HepG2 (cell line): ENCODE measurements around the gene RASSF8. TPM values are rescaled to one million over a fixed set of nuclear protein-coding genes. Genes with fewer than 3 reads are reported as not detected.

Experiments
- ARID2 ChIP-seq: sonication (generic); formaldehyde crosslinking; IDR thresholded peaks from 2 replicates; pipeline ENCODE4 v1.8.1; 2022; ENCODE audit warnings: mild to moderate bottlenecking, missing genetic modification reagents, borderline replicate concordance
- CBX5 ChIP-seq: sonication (generic); formaldehyde crosslinking; IDR thresholded peaks from 2 replicates; pipeline ENCODE4 v1.4.0; 2020; ENCODE audit warnings: missing genetic modification reagents, borderline replicate concordance
- IRX3 ChIP-seq: sonication (generic); formaldehyde crosslinking; IDR thresholded peaks from 2 replicates; pipeline ENCODE4 v1.8.1; 2023; ENCODE audit warnings: mild to moderate bottlenecking, low read depth, missing genetic modification reagents, borderline replicate concordance
- KDM5B ChIP-seq: sonication (generic); formaldehyde crosslinking; IDR thresholded peaks from 2 replicates; pipeline ENCODE4 v1.4.0; 2020; ENCODE audit warnings: missing genetic modification reagents, mild to moderate bottlenecking, borderline replicate concordance
- NFE2L1 ChIP-seq: sonication (generic); formaldehyde crosslinking; IDR thresholded peaks from 2 replicates; pipeline ENCODE4 v1.4.0; 2020; ENCODE audit warnings: missing genetic modification reagents, mild to moderate bottlenecking, borderline replicate concordance
- PAX8 ChIP-seq: sonication (generic); formaldehyde crosslinking; IDR thresholded peaks from 2 replicates; pipeline ENCODE4 v1.8.0; 2022; ENCODE audit warnings: mild to moderate bottlenecking, missing genetic modification reagents, borderline replicate concordance
- POGZ ChIP-seq: sonication (generic); formaldehyde crosslinking; IDR thresholded peaks from 2 replicates; pipeline ENCODE4 v1.4.0; 2020; ENCODE audit warnings: mild to moderate bottlenecking, missing genetic modification reagents
- RARA ChIP-seq: IDR thresholded peaks from 2 replicates; pipeline ENCODE4 v1.6.1; 2016; ENCODE audit warnings: missing genetic modification reagents, missing compliant biosample characterization
- REST ChIP-seq, 2 experiments: IDR thresholded peaks; 2 replicates each; pipeline ENCODE4 v1.6.1; 2011 to 2012; ENCODE audit warnings: low read length in 2 of 2, borderline replicate concordance in 1 of 2, low read depth in 1 of 2, mild to moderate bottlenecking in 1 of 2, moderate library complexity in 1 of 2
- SAFB2 ChIP-seq: sonication (generic); formaldehyde crosslinking; IDR thresholded peaks from 2 replicates; pipeline ENCODE4 v1.5.1; 2020; ENCODE audit warnings: missing genetic modification reagents, low read depth, mild to moderate bottlenecking, borderline replicate concordance
- ZNF101 ChIP-seq: sonication (generic); formaldehyde crosslinking; IDR thresholded peaks from 2 replicates; pipeline ENCODE4 v1.4.0; 2020; ENCODE audit warnings: mild to moderate bottlenecking, low read depth, missing genetic modification reagents, borderline replicate concordance
- ZNF276 ChIP-seq: sonication (generic); formaldehyde crosslinking; IDR thresholded peaks from 2 replicates; pipeline ENCODE4 v1.4.0; 2020; ENCODE audit warnings: mild to moderate bottlenecking, low read depth, missing genetic modification reagents
- ZNF558 ChIP-seq: sonication (generic); formaldehyde crosslinking; IDR thresholded peaks from 2 replicates; pipeline ENCODE4 v1.9.0; 2022; ENCODE audit warnings: mild to moderate bottlenecking, missing genetic modification reagents, borderline replicate concordance
- ZNF790 ChIP-seq: sonication (generic); formaldehyde crosslinking; IDR thresholded peaks from 2 replicates; pipeline ENCODE4 v1.8.0; 2022; ENCODE audit warnings: missing genetic modification reagents, mild to moderate bottlenecking, borderline replicate concordance
- ZSCAN5A ChIP-seq: sonication (generic); formaldehyde crosslinking; IDR thresholded peaks from 2 replicates; pipeline ENCODE4 v1.8.0; 2022; ENCODE audit warnings: mild to moderate bottlenecking, missing genetic modification reagents, borderline replicate concordance
- ZXDC ChIP-seq: sonication (generic); formaldehyde crosslinking; IDR thresholded peaks from 2 replicates; pipeline ENCODE4 v1.5.0; 2020; ENCODE audit warnings: mild to moderate bottlenecking, missing genetic modification reagents
- polyA plus RNA-seq, 8 experiments: library from polyadenylated mRNA; depleted of rRNA in 3 of 8; stranded (reverse) in 7 of 8; unstranded in 1 of 8; fragments of >200 nt; fragmentation: Illumina TruSeq in 4 of 8; extraction: Trizol in 4 of 8; gene quantifications; 2 replicates each; pipeline versions ENCODE4 v1.2.1 to v1.2.3, GENCODE V29; 2011 to 2016; ENCODE audit warnings: low read depth in 4 of 8, missing spikeins in 1 of 8, mixed read lengths in 1 of 8; ENCODE audit not compliant: insufficient read depth in 1 of 8
- total RNA-seq, 5 experiments: library from RNA; depleted of rRNA; stranded (reverse); fragments of >200 nt; fragmentation: Illumina TruSeq; extraction: Trizol; gene quantifications; 2 replicates each; pipeline ENCODE4 v1.2.3, GENCODE V29; 2016; ENCODE audit warnings: low read depth in 1 of 5

RASSF8 gene
- total and polyA plus RNA-seq, 2 of the 13 experiments (the other 11 are each of a cell fraction or from before 2014, with no cell fraction given), result 0.82 to 9.2 TPM

GRCh38 chr12:26113853-26114719 lies 155.6 kb downstream of the RASSF8 start (continued):
- TF ChIP-seq ZNF101 (no peak), NFE2L1 (CRISPR knock-in tag) (no peak), KDM5B (CRISPR knock-in tag) (peak; percentile 94), SAFB2 (CRISPR knock-in tag) (peak; percentile 76; the same call in 1 of the 2 replicates), ZSCAN5A (CRISPR knock-in tag) (peak; percentile 71; the same call in 1 of the 2 replicates), ZNF790 (CRISPR knock-in tag) (peak; percentile 85; the same call in 1 of the 2 replicates), REST (IDR thresholded peaks at IDR 0.05; ENCODE audit: borderline replicate concordance in 1 of 2, low read depth in 1 of 2, low read length in 2 of 2) (no peak), IRX3 (no peak), ZNF276 (CRISPR knock-in tag) (0 out of 2 replicates have a peak, but pooled peaks have one; percentile 77), PAX8 (CRISPR knock-in tag) (peak; percentile 78; the same call in 1 of the 2 replicates), POGZ (CRISPR knock-in tag) (peak; percentile 90), ZXDC (CRISPR knock-in tag) (peak; percentile 58), RARA (CRISPR knock-in tag) (peak; percentile 79), ZNF558 (CRISPR knock-in tag) (peak; percentile 88; the same call in 1 of the 2 replicates), ARID2 (no peak), CBX5 (CRISPR knock-in tag) (peak; percentile 82)
